Keratinocyte (primary cell): ENCODE measurements around the gene OR52W1.

ENCODE experiments used
- EZH2 ChIP-seq: IDR thresholded peaks from one replicate; pipeline ENCODE4 v1.6.1; 2012; ENCODE audit warnings: inconsistent platforms, mild to moderate bottlenecking, low read length, moderate library complexity
- TF ChIP-seq, protein P1 (sequence below), 3 experiments: IDR thresholded peaks in 1 of 3; conservative IDR thresholded peaks in 1 of 3; optimal IDR thresholded peaks in 1 of 3; 2 replicates in 2 of 3; 3 replicates in 1 of 3; pipeline versions ENCODE3 to v1.5.1; 2011; ENCODE audit warnings: low read length in 3 of 3, mild to moderate bottlenecking in 3 of 3, moderate library complexity in 2 of 3, control low read depth in 1 of 3, inconsistent platforms in 1 of 3; ENCODE audit not compliant: insufficient read depth in 2 of 3; ENCODE audit errors: extremely low read depth in 1 of 3

DNA sequence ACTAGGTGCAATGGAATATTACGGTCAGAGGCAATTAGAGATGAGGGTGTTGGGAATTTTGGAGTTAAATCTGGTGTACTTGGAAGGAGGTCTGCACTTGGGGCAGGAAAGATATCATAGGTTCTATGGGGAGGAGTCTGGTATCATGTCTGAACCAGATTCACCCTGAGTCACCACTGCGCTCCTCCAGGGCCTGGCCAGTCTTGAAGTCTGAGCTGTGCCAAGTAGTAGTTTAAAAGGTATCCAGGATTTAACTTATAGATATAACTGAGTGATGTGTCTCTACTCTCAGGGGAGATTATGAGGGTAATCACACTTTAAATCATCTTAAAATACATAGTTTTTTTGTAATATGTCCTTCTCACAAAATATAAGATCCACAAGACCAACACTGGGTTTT lies 46.5 kb downstream of the OR52W1 start:
- no peak for TF ChIP-seq EZH2
- TF ChIP-seq, protein P1, sequence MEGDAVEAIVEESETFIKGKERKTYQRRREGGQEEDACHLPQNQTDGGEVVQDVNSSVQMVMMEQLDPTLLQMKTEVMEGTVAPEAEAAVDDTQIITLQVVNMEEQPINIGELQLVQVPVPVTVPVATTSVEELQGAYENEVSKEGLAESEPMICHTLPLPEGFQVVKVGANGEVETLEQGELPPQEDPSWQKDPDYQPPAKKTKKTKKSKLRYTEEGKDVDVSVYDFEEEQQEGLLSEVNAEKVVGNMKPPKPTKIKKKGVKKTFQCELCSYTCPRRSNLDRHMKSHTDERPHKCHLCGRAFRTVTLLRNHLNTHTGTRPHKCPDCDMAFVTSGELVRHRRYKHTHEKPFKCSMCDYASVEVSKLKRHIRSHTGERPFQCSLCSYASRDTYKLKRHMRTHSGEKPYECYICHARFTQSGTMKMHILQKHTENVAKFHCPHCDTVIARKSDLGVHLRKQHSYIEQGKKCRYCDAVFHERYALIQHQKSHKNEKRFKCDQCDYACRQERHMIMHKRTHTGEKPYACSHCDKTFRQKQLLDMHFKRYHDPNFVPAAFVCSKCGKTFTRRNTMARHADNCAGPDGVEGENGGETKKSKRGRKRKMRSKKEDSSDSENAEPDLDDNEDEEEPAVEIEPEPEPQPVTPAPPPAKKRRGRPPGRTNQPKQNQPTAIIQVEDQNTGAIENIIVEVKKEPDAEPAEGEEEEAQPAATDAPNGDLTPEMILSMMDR (optimal IDR thresholded peaks at IDR 0.05 in 1 of 3, IDR thresholded peaks at IDR 0.05 in 1 of 3, conservative IDR thresholded peaks at IDR 0.05 in 1 of 3; ENCODE audit: extremely low read depth in 1 of 3, insufficient read depth in 2 of 3, low read length in 3 of 3), result no peak
